Left lung (tissue), 10 donors: ENCODE results near the gene ITPRIPL2. TPM values are rescaled to one million over a fixed set of nuclear protein-coding genes. Genes with fewer than 3 reads are reported as not detected.

Experiments used
- ATAC-seq: fragments of 200-7000 bp; cut with Tn5 transposase; one replicate; pipeline ENCODE4 v1.9.1; 2020; ENCODE audit warnings: moderate library complexity
- DNase-seq, 4 donors: peaks; one replicate each; pipeline ENCODE4 v3.0.0-alpha.2; 2013 to 2020
- H3K27ac ChIP-seq, 2 donors: fragments of 200-600 bp; sonication (generic) in 1 of 2; one replicate each; pipeline versions ENCODE4 v1.5.0 to v1.8.0; 2020 to 2021
- H3K27me3 ChIP-seq, 2 donors: fragments of 200-600 bp; sonication (generic) in 1 of 2; one replicate each; pipeline versions ENCODE4 v1.5.0 to v1.8.0; 2020 to 2021
- H3K36me3 ChIP-seq, 2 donors: fragments of 200-600 bp; sonication (generic) in 1 of 2; one replicate each; pipeline versions ENCODE4 v1.5.0 to v1.8.0; 2020 to 2021
- H3K4me1 ChIP-seq, 2 donors: fragments of 200-600 bp; one replicate each; pipeline ENCODE4 v1.8.0; 2021
- H3K4me3 ChIP-seq, 2 donors: fragments of 200-600 bp; sonication (generic) in 1 of 2; one replicate each; pipeline versions ENCODE4 v1.5.0 to v1.8.0; 2020 to 2021; ENCODE audit warnings: mild to moderate bottlenecking in 1 of 2
- H3K9me3 ChIP-seq, 2 donors: fragments of 200-600 bp; sonication (generic) in 1 of 2; one replicate each; pipeline versions ENCODE4 v1.5.0 to v1.8.0; 2020 to 2021
- intact Hi-C, 2 donors: fragments of 100-400 bp; cut with DNase I; formaldehyde crosslinking; loops; one replicate each; pipeline versions ENCODE4 v1.11.2 to v1.14.2; 2022
- polyA plus RNA-seq, 6 donors: library from polyadenylated mRNA; unstranded; fragments of 120-200 nt; gene quantifications; one replicate each; pipeline ENCODE4 v1.2.1, GENCODE V29; 2013; ENCODE audit not compliant: insufficient read length in 6 of 6
- total RNA-seq, 2 donors: library from RNA; stranded (reverse); fragmentation: NEBNext Ultra II Directional; extraction: Animal tissue kit (Norgen Biotek cat#: 25700); gene quantifications; one replicate each; pipeline ENCODE4 v1.2.1, GENCODE V29; 2021
- TF ChIP-seq, protein P1 (sequence below), 2 donors: fragments of 200-600 bp; sonication (generic) in 1 of 2; IDR thresholded peaks; one replicate each; pipeline versions ENCODE4 v1.5.0 to v1.8.0; 2021; ENCODE audit warnings: antibody characterized with exemption in 2 of 2
- donor health status: DM: no; HTN: yes; CAD: no.
- donor health status: DM: no; HTN: no; CAD: no.

Gene ITPRIPL2
- total and polyA plus RNA-seq, 8 donors = 24.6 to 82.7 (median 32.4) TPM

DNA sequence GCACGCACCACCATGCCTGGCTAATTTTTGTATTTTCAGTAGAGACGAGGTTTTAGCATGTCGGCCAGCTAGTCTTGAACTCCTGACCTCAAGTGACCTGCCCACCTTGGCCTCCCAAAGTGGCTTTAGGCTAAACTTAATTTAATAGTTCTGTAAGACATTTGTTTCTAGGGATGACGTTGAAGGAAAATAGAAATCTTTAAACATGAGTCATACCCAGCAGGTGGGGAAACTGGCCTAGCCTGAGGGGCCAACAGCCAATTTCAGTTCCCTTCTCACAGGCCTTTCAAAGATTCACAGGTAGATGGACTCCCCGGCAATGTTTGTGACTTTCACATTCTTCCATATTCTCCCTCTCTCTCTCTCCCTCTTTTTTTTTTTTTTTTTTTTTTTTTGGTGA is 18.1 kb upstream of the ITPRIPL2 start:
- ATAC-seq (no peak), DNase-seq (no peak)
- Histone ChIP-seq H3K27me3 (no peaks in the 10 kb centered on the region), H3K4me3 (no peak overlapping the region), H3K4me1 (peaks cover 0 to 11% of the 10 kb centered on the region in 2 donors), H3K9me3 (no peaks in the 10 kb centered on the region), H3K27ac (no peak overlapping the region), H3K36me3 (no peaks in the 10 kb centered on the region)
- TF ChIP-seq, protein P1, sequence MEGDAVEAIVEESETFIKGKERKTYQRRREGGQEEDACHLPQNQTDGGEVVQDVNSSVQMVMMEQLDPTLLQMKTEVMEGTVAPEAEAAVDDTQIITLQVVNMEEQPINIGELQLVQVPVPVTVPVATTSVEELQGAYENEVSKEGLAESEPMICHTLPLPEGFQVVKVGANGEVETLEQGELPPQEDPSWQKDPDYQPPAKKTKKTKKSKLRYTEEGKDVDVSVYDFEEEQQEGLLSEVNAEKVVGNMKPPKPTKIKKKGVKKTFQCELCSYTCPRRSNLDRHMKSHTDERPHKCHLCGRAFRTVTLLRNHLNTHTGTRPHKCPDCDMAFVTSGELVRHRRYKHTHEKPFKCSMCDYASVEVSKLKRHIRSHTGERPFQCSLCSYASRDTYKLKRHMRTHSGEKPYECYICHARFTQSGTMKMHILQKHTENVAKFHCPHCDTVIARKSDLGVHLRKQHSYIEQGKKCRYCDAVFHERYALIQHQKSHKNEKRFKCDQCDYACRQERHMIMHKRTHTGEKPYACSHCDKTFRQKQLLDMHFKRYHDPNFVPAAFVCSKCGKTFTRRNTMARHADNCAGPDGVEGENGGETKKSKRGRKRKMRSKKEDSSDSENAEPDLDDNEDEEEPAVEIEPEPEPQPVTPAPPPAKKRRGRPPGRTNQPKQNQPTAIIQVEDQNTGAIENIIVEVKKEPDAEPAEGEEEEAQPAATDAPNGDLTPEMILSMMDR (IDR thresholded peaks at IDR 0.05) = no peak
- intact Hi-C loops = no loop called here

DNA sequence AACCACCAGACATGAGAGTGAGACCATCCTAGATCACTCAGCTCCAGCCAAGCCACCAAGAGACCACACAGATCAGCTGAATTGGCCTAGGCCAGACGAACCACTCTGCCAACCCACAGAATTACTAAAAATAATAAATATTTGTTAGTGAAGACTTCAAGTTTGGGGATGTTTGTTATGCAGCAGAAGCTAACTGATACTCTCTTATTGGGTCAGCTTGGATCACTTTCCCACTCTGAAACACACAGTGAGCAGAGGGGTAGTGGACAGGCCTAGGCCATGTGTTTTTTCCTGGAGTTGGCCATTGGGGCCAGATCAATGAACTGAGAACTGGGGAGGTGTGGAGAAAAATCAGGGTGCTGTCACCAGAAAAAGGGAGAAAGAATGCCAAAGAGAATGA is 15.6 kb upstream of the ITPRIPL2 start:
- TF ChIP-seq, protein P1 (IDR thresholded peaks at IDR 0.05) = no peak
- H3K4me3 ChIP-seq = no peak overlapping the region
- no peaks in the 10 kb centered on the region for H3K27me3 ChIP-seq
- DNase-seq (no peak), ATAC-seq (no peak)
- intact Hi-C loops = no loop called here
- H3K27ac ChIP-seq = no peak overlapping the region
- no peaks in the 10 kb centered on the region for H3K9me3 ChIP-seq
- H3K36me3 ChIP-seq = no peaks in the 10 kb centered on the region
- peaks cover 0 to 4% of the 10 kb centered on the region in 2 donors for H3K4me1 ChIP-seq

DNA sequence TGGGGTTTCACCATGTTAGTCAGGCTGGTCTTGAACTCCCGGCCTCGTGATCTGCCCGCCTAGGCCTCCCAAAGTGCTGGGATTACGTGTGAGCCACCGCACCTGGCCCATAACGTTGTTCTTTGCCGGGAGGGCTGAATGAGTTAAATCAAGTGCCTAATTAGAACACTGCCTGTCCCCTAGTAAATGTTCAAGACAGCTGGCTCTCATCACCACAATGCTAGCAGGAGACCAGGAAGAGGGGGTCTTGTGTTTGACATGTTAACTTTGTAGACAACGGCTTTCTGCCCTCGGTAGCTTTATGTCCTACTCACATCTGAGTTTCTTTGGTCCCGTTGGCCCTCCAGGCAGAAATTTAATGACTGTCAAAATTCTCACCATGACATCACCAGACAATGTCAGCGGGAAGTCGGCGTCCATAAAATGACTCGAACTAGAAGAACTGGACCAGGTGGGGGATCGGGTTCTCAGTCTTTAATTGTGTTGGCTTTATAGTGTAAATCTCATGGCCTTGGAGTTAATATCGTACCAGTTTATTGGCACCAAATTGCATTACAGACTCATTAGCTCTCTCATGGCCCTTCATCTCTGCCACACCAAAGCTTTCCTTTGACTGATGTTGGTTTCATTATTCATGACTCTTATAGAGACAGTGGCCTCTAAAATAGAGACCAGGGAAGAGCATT is 11.4 kb upstream of the ITPRIPL2 start:
- no peaks in the 10 kb centered on the region for H3K9me3 ChIP-seq
- H3K36me3 ChIP-seq = no peaks in the 10 kb centered on the region
- no peak for ATAC-seq
- no peaks in the 10 kb centered on the region for H3K27me3 ChIP-seq
- H3K4me3 ChIP-seq = no peak overlapping the region
- intact Hi-C loops = no loop called here
- H3K4me1 ChIP-seq = peaks cover 8 to 9% of the 10 kb centered on the region in 2 donors
- TF ChIP-seq, protein P1 (IDR thresholded peaks at IDR 0.05) = no peak
- H3K27ac ChIP-seq = no peak overlapping the region
- no peak for DNase-seq

DNA sequence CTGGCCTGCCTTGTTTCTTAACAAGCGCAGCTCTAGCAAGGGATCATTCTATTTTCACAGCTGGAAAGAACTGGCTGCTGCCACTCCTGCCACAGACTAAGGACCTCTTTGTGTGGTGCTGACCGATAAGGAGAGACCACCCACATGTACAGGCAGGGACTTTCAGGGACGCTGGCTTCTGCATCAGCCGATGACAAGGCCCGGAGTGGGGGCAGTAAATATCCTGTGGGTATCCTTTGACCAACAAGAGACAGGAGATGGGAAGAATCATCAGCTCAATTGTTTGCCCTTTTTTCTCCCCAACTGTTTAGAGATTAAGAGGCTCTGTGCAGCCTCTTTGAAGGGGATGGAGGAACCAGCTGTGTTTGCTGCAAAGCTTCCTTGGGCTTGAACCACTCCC is 9.2 kb upstream of the ITPRIPL2 start:
- no peak for ATAC-seq
- no peak overlapping the region for H3K4me3 ChIP-seq
- intact Hi-C loops = no loop called here
- TF ChIP-seq, protein P1 (IDR thresholded peaks at IDR 0.05) = no peak
- no peaks in the 10 kb centered on the region for H3K36me3 ChIP-seq
- no peaks in the 10 kb centered on the region for H3K9me3 ChIP-seq
- no peak overlapping the region for H3K27ac ChIP-seq
- peaks cover 15 to 17% of the 10 kb centered on the region in 2 donors for H3K4me1 ChIP-seq
- no peak for DNase-seq
- H3K27me3 ChIP-seq = no peaks in the 10 kb centered on the region

DNA sequence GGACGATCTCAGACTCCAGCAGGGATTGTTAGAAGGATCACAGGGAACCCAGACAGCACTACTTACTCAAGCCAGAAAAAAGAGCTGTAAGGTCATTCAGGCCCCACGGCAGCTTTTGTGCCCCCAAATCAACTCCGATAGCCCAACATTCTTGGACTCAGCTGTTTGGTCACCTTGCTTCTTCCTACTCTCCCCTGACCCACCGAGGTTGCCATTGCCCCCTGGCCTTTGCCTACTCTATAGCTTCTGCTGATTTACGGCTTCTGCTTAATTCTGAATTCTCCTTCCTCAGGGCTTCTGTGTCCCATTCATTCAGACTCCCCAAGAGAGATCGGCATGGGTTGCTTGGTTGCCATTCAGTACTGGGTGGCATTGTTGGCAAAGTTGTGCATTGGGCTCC is 8.6 kb upstream of the ITPRIPL2 start:
- peaks cover 15 to 17% of the 10 kb centered on the region in 2 donors for H3K4me1 ChIP-seq
- no peaks in the 10 kb centered on the region for H3K36me3 ChIP-seq
- H3K9me3 ChIP-seq = no peaks in the 10 kb centered on the region
- no peak overlapping the region for H3K27ac ChIP-seq
- TF ChIP-seq, protein P1 (IDR thresholded peaks at IDR 0.05) = no peak
- intact Hi-C loops = no loop called here
- no peaks in the 10 kb centered on the region for H3K27me3 ChIP-seq
- ATAC-seq (no peak), DNase-seq (no peak)
- no peak overlapping the region for H3K4me3 ChIP-seq
